NCI-H1417 (cell line): ENCODE measurements around the gene CDIPT.
"Not testable (repeated sequence)": the region's sequence is repeated elsewhere in the genome, so short reads cannot be mapped to it uniquely, and the experiment has no call there.

Source experiments
- DNase-seq, 3 experiments: peaks; one replicate each; lab custom pipeline; 2025; lab: John Stamatoyannopoulos, UW

Gene CDIPT

DNA sequence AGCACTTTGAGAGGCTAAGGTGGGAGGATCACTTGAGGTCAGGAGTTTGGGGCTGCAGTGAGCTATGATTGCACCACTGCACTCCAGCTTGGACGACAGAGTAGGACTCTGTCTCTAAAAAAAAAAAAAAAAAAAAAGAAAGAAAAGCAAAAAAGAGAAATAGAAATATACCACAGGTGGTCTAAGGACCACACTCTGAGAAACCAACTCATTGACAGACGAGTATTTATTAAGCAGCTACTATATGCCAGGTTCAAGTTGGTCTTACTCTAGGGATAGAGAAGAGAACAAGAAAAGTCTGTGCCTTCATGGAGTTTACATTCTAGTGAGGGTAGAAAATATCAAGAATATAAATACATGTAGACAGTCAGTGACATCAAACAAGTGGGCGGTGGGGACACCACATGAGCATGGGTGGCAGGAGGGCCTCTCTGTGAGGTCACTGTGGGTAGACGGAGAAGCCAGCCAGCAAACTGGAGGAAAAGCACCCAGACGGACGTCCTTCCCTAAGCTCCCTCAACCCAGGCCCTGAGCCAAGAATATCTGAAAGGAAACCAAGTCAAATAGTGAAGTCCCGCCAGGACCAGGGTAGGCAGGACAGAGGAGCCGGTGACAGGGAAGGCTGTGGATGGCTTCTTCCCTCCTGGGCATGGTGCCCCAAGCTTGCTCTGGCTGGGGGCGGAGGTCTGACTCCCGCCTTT, 4.7 kb downstream of the CDIPT start:
- no peak for DNase-seq

DNA sequence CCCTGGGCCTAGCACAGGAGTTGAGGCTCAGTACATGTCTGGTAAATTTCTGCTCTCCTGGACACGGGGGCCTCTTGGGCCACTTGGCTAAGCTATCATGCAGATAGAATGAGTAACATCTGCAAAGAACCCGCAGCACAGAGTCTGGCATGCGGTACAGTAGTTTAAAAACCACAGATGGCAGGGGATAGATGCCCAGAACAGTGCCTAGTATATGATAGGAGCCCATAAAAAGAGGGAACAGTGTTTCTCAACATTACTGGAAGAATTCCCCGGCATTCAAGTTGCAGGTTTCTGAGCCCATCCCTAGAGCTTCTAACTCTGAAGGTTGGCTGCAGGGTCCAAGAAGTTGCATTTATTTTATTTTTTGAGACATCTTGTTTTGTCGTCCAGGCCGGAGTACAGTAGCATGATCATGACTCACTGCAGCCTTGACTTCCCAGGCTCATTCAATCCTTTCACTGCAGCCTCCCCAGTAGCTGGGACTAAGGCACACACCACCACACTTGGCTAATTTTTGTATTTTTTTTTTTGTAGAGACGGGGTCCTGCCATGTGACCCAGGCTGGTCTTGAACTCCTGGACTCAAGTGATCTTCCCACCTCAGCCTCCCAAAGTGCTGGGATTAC, 5.8 kb downstream of the CDIPT start:
- DNase-seq: no peak

DNA sequence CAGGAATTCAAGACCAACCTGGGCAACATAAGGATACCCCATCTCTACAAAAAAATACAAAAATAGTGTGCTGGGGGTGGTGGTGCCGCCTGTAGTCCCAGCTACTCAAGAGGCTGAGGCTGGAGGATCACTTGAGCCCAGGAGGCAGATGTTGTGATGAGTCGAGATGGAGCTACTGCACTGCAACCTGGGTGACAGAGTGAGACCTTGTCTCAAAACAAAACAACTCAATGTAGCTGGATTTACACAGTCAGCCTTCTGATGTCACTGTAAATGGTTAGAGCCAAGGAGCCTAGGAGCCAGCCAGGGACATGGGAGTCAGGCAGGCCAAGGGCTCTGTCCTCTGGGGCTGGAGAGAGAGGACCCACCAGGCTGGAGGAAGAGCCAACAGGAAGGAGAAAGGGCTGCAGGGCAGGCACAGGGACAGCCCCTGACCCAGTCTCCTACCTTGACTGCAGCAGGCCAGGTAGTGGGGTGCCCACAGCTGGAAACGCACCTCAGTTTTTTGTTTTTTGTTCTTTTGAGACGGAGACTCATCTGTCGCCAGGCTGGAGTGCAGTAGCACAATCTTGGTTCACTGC, 8.4 kb downstream of the CDIPT start:
- no peak for DNase-seq

DNA sequence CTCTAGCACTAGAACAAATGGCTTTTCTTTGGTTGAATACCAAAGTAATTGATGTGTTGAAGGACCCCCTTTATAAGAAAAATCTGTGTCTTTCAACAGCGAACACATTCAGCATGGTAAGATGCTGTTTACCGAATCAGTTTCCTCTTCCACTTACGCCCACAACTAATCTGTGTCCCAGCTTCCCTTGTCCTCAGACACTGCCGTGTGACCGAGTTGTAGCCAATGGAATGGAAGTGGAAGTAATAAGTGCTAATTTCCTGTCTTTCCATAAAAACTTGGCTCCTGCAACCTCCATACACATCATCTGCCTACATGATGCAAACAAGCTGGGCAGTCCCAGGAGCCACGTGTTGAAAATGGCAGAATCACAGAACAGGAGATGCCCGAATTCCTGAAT, 10.4 kb downstream of the CDIPT start:
- DNase-seq: no peak

DNA sequence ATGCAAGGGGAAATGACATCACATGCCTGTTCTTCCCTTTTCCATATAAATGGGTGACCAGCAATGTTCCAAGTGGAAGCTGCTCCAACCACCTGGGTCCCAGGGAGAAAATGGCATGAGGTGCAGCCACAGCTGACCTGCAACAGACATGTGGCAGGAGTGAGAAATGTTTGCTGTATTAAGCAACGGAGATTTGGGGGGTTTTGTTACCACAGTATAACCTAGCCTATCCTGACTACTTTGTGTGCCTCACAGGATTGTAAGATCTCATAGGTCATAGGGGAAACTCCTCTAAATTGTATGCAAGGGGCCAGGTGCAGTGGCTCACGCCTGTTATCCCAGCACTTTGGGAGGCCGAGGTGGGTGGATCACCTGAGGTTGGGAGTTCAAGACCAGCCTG, 12.0 kb downstream of the CDIPT start:
- DNase-seq: no peak

DNA sequence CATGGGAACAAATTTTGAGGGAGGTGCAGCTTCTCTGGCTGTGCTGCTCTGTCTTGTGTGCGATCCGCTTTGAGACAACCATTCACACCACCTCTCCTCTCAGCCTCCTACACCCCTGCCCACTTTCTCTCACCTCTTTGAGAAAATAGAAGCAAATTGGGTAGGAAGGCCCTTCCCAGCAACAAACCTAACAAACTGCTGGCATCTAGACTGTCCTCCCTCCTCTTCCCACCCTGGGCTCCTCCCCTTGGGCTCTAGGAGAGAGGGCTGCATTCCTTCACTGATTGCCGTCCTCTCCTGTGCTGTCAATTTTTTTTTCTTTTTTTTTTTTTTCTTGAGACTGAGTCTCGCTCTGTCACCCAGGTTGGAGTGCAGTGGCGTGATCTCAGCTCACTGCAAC, 13.5 kb downstream of the CDIPT start:
- no peak for DNase-seq

DNA sequence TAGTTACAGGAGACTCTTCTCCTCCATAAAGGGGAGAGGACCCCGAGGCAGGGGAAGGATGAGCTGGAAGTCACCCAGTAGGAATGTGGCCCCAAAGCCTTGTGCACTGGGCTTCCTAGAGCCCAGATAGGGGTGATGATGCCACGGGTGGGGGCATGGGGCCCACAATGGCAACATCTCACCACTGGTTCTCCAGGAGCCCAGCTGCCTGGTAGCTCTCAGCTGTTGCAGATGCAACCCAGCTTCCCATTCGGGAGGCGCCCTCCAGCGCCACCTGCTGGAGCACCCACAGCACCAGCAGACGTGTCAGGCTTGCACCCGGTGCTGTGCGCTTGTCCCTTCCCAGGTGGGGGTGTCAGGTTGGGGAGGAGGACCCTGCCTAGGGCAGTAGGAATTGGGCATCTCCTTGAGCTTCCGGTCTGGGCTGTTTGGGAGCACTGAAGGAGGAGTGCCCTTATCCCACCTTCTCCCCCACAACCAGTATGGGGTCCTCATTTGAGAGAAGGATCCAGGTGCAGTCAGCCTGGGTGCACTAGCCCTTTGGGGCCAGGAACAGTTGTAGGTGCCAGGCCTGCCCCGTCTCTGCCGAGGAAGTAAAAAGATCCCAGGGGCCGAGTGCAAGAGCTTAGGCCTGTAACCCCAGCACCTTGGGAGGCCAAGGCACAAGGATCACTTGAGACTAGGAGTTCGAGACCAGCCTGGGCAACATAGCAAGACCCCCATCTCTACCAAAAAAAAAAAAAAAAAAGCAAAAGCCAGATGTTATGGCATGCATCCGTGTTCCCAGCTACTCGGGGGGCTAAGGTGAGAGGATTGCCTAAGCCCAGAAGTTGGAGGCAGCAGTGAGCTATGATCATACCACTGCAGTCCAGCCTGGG, 14.4 kb downstream of the CDIPT start:
- DNase-seq: peak; percentile 45 to 63 (median 49)

DNA sequence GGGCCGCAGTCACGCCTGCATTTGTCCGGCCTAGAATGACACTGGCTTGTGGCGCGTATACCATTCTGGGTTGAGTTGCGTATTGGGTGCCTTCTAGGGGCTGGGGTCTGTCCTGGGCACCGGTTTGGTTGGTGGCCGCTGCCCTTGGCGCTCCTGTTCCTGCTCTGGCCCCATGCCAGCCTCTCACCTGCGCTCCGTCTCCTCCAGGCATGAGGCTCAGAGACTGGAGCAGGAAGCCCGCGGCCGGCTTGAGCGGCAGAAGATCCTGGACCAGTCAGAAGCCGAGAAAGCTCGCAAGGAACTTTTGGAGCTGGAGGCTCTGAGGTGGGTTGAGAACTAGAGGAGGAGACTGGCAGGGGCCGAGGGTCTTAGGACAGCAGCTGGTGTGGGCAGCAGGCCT, 17.4 kb downstream of the CDIPT start:
- DNase-seq: no peak

DNA sequence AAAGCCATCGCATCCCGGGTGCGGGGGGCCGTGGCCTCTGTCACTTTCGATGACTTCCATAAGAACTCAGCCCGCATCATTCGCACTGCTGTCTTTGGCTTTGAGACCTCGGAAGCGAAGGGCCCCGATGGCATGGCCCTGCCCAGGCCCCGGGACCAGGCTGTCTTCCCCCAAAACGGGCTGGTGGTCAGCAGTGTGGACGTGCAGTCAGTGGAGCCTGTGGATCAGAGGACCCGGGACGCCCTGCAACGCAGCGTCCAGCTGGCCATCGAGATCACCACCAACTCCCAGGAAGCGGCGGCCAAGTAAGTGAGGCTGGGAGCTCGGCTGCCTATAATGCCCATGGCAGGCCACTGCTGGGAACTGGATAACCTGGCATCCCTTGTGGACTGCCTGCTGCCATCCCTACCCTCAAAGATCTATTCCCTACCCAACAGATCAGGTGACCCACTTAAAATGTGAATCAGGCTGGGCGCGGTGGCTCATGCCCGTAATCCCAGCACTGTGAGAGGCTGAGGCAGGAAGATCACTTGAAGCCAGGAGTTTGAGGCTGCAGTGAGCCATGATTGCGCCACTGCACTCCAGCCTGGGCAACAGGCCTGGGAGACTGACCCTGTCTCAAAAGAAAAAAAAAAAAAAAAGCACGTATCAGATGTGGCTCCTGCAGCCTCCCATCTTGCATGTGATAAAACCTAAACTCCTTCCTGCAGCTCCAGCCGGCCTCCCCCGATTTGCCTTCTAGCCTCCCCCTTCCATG, 18.3 kb downstream of the CDIPT start:
- no peak for DNase-seq

DNA sequence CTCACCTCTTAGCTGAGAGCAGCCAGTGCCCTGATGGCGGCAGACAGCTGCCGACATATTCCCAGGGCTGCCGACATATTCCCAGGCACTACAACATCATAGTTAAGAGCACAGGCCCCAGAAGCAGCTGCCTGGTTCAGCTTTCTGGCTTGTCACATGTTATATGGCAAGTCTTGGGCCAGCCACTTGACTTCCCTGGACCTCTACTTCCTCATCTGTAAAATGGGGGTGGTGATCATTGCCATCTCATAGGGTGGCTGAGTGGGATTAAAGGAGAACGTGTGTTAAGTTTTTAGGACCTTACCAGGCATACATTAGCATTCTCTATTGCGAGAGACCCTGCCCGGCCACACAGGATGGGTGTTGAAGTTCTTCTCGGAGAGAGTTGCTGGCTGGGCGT, 19.1 kb downstream of the CDIPT start:
- no peak for DNase-seq

DNA sequence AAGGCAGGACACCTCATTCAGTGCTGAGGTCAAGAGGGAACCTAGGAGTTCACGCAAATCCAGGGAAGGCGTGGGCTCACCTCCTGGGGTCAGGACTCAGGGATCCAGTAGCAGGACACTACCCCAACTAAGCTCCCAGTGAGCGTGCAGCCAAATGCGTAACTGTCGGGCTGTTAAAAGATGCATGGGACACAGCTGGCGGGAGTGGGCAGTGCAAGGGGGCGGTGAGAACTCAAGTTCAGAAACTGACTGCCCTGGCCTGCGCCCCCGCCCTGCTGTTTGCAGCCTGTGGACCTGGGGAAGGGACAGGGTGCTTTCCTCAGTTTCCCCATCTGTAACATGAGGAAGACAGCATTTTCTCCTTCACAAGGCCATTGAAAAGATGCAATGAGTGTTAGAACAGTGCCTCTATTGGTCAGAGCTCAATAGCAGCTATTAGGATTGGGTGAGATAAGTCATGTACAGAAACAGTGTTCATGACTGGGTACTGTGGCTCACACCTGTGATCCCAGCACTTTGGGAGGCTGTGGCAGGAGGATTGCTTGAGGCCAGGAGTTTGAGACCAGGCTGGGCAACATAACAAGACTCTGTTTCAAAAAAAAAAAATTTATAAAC, 20.2 kb downstream of the CDIPT start:
- DNase-seq: no peak

DNA sequence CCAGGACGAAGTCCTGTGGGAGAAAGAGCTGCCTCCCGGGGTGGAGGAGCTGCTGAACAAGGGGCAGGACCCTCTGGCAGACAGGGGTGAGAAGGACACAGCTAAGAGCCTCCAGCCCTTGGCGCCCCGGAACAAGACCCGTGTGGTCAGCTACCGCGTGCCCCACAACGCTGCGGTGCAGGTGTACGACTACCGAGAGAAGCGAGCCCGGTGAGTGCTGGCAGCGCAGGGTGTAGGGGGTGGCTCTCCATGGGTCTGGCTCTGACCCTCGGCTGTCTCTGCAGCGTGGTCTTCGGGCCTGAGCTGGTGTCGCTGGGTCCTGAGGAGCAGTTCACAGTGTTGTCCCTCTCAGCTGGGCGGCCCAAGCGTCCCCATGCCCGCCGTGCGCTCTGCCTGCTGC, 21.4 kb downstream of the CDIPT start:
- DNase-seq: no peak

DNA sequence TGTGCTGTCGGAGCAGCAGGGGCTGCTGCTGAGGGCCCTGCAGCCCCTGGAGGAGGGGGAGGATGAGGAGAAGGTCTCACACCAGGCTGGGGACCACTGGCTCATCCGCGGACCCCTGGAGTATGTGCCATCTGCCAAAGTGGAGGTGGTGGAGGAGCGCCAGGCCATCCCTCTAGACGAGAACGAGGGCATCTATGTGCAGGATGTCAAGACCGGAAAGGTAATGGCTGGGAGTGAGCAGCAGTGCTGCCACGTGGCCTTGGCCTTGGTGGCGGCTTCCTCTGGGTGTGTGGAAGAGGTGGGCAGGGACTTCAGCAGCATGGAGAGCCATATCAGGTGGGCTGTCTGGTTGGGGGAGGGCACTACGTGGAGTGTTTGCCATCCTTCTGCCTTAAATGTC, 22.8 kb downstream of the CDIPT start:
- DNase-seq: no peak

DNA sequence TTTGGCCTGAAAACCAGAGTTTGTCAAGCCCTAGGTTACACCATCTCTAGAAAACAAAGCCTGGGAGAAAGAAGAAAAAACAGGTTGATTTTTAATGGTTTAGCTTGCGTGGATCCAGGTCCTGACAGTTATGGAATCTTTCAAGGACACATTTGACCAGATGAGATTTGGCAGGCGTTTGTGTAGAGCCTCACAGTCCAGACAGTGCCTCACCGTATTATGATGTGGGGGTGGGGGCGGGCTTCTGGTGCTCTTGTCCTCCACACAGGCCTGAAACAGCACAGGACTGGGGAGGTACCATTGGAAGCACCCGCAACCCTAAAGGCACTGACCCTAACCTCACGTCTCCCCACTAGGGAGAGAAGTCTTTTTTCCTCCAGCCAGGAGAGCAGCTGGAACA, 23.2 kb downstream of the CDIPT start:
- DNase-seq: no peak

DNA sequence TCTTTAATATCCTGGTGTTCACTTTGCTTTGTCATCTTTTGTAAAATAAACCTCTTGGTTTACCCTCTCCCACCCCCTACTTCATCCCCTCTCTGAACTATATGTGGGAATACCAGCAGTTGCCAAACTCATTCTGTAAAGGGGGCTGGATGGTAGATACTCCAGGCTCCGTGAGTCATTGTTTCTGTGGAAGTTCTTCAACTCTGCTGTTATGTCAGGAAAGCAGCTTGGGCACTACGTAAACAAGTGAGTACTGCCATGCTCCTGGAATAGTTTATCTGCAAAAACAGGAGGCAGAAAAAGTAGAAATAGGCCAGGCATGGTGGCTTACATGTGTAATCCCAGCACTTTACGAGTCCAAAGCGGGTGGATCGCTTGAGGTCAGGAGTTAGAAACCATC, 25.2 kb downstream of the CDIPT start:
- DNase-seq: no peak

DNA sequence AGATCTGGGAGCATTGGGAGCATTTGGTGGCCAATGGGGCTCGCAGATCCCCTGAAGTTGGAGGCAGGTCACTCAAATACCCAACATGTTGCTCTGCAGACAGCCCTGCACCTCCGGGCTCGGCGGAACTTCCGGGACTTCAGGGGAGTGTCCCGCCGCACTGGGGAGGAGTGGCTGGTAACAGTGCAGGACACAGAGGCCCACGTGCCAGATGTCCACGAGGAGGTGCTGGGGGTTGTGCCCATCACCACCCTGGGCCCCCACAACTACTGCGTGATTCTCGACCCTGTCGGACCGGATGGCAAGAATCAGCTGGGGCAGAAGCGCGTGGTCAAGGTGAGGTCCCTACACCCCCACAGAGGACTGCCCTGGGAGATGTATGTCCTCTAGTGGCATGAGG, 26.4 kb downstream of the CDIPT start:
- no peak for DNase-seq

DNA sequence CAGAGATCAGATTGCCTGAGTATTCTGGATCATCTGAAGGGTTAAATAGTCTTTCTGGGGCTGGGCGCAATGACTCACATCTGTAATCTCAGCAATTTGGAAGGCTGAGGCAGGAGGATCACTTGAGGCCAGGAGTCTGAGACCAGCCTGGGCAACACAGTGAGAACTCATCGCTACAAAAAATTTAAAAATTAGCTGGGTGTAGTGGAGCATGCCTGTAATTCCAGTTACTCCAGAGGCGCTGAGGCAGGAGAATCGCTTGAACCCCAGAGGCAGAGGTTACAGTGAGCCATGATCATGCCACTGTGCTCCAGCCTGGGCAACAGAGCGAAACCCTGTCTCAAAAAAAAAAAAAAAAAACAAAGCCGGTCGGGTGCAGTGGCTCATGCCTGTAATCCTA, 27.1 kb downstream of the CDIPT start:
- no peak for DNase-seq

DNA sequence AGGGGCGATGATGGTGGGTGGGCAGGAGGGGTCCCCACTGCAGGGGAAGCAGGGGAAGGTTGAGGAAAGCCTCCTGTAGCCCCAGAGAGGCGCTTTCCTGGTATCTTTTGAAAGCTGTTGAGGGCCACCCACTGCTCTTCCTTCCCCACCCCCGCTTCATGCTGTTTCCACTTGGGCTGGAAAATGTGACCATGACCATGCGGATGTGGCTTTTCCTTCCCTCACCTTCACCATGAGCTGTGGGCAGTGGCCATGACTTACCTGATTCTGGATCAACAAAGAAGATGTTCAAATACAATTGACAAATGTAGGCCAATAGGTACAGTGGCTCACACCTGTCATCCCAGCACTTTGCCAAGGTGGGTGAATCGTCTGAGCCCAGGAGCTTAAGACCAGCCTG, 28.9 kb downstream of the CDIPT start:
- DNase-seq: no peak

DNA sequence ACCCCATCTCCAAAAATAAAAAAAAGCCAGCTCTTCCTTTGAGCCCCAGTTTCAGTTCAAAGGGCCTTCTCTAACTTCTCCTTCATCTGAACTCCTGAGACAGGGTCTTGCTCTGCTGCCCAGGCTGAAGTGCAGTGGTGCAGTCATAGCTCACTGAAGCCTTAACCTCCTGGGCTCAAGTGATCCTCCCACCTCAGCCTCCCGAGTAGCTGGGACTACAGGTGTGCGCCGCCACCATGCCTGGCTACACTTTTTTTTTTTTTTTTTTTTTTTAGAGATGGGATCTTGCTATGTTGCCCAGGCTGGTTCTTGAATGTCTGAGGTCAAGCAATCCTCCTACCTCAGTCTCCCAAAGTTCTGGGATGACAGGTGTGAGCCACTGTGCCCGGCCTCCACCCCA, 29.8 kb downstream of the CDIPT start:
- DNase-seq: not testable (repeated sequence)

DNA sequence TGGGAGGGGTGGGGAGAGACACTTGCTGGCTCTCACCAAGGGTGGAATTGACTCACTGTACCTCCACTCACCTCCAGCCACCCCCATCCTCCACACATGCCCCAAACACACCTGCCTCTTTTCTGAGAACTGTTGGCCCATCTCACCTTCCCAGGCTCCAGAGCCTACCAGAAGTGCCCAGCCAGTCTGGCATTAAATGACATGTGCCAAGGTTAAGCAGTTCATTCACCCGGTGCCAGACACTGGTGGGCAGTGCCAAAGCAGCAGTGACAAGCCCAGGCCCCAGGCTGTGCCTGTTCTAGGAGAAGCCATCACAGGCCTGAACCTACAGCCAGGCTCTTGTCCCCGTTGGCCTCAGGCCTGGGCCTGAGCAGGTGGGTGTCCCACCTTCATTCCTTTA, 31.5 kb downstream of the CDIPT start:
- no peak for DNase-seq

DNA sequence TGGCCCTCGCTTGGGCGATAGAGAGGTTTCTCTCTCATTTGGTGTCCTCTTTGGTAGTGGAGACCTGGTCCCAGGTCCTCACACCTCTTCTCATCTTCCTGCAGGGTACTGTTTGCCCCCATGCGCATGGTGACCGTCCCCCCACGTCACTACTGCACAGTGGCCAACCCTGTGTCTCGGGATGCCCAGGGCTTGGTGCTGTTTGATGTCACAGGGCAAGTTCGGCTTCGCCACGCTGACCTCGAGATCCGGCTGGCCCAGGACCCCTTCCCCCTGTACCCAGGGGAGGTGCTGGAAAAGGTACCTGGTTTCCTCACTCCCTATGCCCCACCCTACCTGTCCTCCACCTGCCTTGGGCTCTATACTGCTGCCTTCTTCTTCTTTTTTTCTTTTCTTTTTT, 32.3 kb downstream of the CDIPT start:
- DNase-seq: no peak

DNA sequence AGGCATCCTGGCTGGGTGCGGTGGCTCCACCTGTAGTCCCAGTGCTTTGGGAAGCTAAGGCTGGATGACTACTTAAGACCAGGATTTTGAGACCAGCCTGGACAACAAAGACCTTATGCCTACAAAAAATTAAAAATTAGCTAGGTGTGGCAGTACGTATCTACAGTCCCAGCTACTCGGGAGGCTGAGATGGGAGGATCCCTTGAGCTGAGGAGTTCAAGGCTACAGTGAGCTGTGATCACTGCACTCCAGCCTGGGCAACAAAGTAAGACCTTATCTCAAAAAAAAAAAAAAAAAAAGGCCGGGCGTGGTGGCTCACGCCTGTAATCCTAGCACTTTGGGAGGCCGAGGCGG, 36.7 kb downstream of the CDIPT start:
- no peak for DNase-seq
